ENCODE results near the gene PXDN.

DNA sequence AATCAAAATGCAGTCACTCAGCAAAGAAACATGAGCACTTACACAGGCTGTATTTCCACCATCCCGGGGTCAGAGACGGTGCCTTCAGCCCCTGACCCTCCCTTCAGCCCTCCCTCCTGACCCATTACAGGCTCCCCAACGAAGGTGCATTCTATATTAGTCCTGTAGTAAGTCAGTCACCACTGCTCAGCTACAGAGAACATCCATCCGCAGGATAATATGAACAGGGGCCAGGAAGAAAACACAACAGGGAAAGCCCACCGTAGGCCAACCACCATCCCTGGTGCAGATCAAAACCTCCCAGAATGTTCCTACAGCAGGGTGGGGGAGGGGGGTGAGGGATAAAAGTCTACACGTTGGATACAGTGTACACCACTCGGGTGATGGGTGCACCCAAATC lies 15.1 kb downstream of the PXDN start:
- TF ChIP-seq, protein P1, sequence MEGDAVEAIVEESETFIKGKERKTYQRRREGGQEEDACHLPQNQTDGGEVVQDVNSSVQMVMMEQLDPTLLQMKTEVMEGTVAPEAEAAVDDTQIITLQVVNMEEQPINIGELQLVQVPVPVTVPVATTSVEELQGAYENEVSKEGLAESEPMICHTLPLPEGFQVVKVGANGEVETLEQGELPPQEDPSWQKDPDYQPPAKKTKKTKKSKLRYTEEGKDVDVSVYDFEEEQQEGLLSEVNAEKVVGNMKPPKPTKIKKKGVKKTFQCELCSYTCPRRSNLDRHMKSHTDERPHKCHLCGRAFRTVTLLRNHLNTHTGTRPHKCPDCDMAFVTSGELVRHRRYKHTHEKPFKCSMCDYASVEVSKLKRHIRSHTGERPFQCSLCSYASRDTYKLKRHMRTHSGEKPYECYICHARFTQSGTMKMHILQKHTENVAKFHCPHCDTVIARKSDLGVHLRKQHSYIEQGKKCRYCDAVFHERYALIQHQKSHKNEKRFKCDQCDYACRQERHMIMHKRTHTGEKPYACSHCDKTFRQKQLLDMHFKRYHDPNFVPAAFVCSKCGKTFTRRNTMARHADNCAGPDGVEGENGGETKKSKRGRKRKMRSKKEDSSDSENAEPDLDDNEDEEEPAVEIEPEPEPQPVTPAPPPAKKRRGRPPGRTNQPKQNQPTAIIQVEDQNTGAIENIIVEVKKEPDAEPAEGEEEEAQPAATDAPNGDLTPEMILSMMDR (IDR thresholded peaks at IDR 0.05; ENCODE audit: low read depth, low read length), result no peak
- TF ChIP-seq POLR2A (IDR thresholded peaks at IDR 0.05; ENCODE audit: extremely low read depth, insufficient read length), result no peak
